ENCODE data around the gene BSCL2.

Gene BSCL2

DNA sequence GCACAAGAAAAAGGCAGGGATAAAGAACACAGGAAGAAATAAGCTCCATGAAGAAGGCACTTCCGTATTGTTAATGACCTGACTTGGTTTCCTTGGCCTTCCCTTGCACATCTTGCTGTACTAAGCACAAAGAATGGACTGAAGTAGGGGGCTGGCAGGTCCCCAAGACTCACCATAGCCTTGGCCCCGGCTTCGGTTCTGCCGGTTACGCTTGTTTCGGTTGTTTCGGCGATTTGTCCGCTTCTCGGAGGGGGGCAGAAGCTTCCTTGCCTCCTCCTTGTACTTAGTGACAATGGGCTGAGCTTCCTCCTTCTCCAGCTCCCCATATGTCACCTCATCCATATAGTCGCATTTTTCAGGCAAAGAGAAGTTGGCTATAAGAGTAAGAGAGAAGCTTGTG is 9.6 kb upstream of the BSCL2 start:
- no peak overlapping the region for H3K4me3 ChIP-seq (replicated peaks in 1 of 2; ENCODE audit: low read depth in 2 of 2, low read length in 2 of 2)
- no peak for DNase-seq (ENCODE audit: low read depth in 2 of 2)
- TF ChIP-seq, protein P1, sequence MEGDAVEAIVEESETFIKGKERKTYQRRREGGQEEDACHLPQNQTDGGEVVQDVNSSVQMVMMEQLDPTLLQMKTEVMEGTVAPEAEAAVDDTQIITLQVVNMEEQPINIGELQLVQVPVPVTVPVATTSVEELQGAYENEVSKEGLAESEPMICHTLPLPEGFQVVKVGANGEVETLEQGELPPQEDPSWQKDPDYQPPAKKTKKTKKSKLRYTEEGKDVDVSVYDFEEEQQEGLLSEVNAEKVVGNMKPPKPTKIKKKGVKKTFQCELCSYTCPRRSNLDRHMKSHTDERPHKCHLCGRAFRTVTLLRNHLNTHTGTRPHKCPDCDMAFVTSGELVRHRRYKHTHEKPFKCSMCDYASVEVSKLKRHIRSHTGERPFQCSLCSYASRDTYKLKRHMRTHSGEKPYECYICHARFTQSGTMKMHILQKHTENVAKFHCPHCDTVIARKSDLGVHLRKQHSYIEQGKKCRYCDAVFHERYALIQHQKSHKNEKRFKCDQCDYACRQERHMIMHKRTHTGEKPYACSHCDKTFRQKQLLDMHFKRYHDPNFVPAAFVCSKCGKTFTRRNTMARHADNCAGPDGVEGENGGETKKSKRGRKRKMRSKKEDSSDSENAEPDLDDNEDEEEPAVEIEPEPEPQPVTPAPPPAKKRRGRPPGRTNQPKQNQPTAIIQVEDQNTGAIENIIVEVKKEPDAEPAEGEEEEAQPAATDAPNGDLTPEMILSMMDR (IDR thresholded peaks at IDR 0.05; ENCODE audit: low read depth, low read length) = no peak

DNA sequence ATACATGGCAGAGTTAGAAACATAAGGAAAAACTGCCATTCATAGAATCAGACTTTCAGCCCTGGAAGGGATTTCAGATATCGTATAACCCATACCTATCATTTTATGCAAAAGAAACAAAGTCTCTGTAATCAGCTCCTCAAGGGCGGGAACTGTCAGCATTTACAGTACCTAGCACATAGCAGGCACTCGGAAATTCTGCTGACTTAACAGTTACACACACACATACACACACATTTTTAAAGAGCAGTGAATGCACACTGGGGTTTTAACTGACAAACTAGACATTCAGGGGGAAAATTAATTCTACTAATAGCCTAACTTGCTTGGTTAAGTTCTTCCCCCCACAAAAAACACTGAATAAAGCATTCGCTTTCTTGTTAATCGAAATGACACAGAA is 9.0 kb upstream of the BSCL2 start:
- H3K4me3 ChIP-seq (replicated peaks in 1 of 2; ENCODE audit: low read depth in 2 of 2, low read length in 2 of 2) = no peak overlapping the region
- TF ChIP-seq, protein P1 (IDR thresholded peaks at IDR 0.05; ENCODE audit: low read depth, low read length) = no peak
- DNase-seq (ENCODE audit: low read depth in 2 of 2) = no peak

DNA sequence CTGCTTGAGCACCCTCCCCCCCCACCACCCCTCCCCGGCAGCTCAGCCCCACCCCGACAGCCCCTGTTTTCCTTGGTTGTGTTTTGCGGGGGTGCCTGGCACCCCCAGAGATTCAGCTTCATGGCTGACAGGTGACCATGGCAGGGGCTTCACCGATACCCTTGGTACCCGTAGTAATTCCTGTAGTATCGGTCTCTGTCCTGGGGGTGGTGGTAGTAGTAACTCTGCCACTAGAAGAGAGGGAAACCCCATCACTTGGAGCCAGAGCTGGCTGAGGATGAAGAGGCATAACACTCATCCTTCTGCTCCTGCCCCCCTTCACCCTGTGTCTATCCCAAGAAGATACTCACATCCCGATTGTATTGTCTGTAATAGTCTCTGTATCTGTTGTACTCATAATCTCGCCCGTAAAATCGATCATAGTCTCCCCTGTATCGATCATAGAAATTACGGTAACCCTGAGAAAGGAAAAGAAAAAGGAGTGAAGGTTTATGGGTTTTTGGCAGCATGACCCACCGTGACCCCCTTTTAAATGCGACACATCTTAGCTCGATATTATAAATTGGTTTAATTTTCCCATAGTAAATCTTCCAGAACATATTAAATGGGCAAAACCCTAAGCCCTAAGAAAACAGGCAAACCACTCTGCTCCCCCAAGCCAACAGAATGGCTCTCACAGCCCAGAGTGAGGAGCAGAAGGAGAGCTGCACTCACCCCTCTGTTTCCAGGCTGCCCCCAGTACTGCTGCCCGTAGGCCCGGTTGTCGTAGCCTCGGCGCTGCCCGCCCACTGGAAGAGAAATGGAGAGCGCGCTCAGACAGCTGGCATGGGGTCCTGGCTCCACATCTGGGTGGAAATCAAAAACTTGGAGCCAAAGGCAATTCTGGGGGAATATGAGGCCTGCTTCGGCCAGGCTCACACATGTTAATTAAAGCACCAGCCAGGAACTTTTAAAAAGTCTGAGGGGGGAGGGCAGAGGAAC is 8.2 kb upstream of the BSCL2 start:
- DNase-seq (ENCODE audit: low read depth in 2 of 2) = no peak

DNA sequence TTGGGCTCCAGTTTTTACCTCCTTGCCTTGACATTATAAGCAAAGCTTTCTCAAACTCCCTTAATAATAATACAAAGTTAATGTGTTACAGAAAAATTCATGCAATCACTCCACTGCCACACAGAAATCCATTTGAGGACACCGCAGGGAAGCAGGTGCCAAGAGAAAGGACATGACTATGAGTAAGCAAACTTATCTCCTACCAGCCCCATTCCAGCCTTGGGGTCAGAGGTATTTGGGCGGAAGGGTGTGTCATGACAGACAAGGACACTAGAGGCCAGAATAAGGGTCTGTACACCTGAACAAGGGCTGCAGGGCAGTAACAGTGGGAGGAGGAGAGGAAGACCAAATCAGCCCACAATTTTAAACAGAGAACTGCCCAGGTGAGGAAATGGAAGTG is 6.1 kb upstream of the BSCL2 start:
- TF ChIP-seq, protein P1 (IDR thresholded peaks at IDR 0.05; ENCODE audit: low read depth, low read length) = no peak
- DNase-seq (ENCODE audit: low read depth in 2 of 2) = no peak
- H3K4me3 ChIP-seq (replicated peaks in 1 of 2; ENCODE audit: low read depth in 2 of 2, low read length in 2 of 2) = no peak overlapping the region

More for the DNA sequence above, 8.2 kb upstream of the BSCL2 start:
- TF ChIP-seq, protein P1 (IDR thresholded peaks at IDR 0.05; ENCODE audit: low read depth, low read length) = no peak
- no peak overlapping the region for H3K4me3 ChIP-seq (replicated peaks in 1 of 2; ENCODE audit: low read depth in 2 of 2, low read length in 2 of 2)

DNA sequence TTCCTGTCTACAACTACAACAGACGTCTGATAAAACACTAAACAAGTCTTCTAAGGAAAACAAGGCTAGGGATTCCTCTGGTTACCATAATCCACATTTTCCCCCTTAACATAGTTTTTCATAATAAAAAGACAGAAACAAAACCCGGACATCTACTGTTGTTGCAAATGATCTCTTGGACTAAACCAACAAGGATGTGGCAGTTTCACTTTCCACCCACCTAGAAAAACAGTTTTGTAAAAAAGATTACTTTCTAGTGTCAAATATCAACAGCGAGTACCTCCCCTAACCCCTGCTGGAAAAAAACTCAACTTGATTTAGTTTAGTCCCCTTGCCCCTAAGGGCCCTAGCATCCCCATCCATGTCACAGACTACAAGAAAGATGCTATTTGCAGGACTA is 5.6 kb upstream of the BSCL2 start:
- H3K4me3 ChIP-seq (replicated peaks in 1 of 2; ENCODE audit: low read depth in 2 of 2, low read length in 2 of 2) = no peak overlapping the region
- TF ChIP-seq, protein P1 (IDR thresholded peaks at IDR 0.05; ENCODE audit: low read depth, low read length) = no peak
- no peak for DNase-seq (ENCODE audit: low read depth in 2 of 2)

DNA sequence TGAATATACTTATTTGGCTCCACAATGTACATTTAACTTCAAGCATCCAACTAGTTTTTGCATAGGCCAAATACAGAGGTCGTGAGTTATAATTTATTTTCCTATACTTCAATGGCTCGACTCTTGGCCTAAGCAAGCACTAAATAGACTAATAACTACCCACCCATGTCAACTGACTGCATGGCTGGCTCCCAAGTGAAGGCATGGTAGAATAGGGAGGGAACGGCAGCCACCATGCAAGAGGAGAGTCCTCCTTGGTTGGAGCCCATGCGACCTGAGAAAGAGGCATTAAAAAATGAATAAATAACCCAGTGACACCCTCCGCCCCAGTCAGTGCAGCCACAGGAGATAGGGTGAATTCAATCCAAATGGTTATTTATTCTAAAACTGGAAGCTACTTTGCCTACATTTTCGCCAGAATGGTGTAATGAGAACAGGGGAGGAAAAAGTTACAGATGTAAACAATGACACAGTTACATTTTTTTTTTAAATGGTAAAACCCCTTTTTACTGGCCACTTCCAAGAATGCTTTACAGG is 5.1 kb upstream of the BSCL2 start:
- TF ChIP-seq, protein P1 (IDR thresholded peaks at IDR 0.05; ENCODE audit: low read depth, low read length) = no peak
- no peak for DNase-seq (ENCODE audit: low read depth in 2 of 2)
- H3K4me3 ChIP-seq (replicated peaks in 1 of 2; ENCODE audit: low read depth in 2 of 2, low read length in 2 of 2) = no peak overlapping the region

Measured in cardiac fibroblast (primary cell).